CD4-positive, alpha-beta T cell treated with Interferon alpha-2 for 1 hour (primary cell): ENCODE data around the gene CCDC200.
A peak's percentile ranks its signal among the peaks of the same experiment; 100 is the strongest.
"Not testable (repeated sequence)": the region's sequence is repeated elsewhere in the genome, so short reads cannot be mapped to it uniquely, and the experiment has no call there.

Experiments
- DNase-seq, 2 donors: peaks; one replicate each; pipeline ENCODE4 v3.0.0-alpha.2; 2020 to 2022

Gene CCDC200

GRCh38 chr17:43228020-43228782 is at the start of gene CCDC200:
Gene CCDC200 (minus strand): TSS chr17:43228623. CDS start chr17:43228554, 69 bp downstream.
- not testable (repeated sequence) for DNase-seq

GRCh38 chr17:43272914-43273313 is 44.5 kb upstream of the CCDC200 start:
- not testable (repeated sequence) for DNase-seq

GRCh38 chr17:43272483-43272882 is 44.1 kb upstream of the CCDC200 start:
- DNase-seq = peak in 1 of 2 donors; percentile 19

- DNase-seq = not testable (repeated sequence)
These were observed 42.4 kb upstream of the CCDC200 start for GRCh38 chr17:43270552-43271504.

GRCh38 chr17:43246456-43246855 is 18.0 kb upstream of the CCDC200 start:
- not testable (repeated sequence) for DNase-seq

- not testable (repeated sequence) for DNase-seq
These were observed 12.4 kb upstream of the CCDC200 start for GRCh38 chr17:43240596-43241352.

GRCh38 chr17:43239597-43239996 is 11.2 kb upstream of the CCDC200 start:
- not testable (repeated sequence) for DNase-seq

GRCh38 chr17:43233877-43234276 is 5.5 kb upstream of the CCDC200 start, which contains the start of gene RNU2-1:
Gene RNU2-1 (minus strand): TSS chr17:43233977.
- DNase-seq = not testable (repeated sequence)

GRCh38 chr17:43233263-43233662 is 4.8 kb upstream of the CCDC200 start:
- not testable (repeated sequence) for DNase-seq

GRCh38 chr17:43232021-43232699 is 3.7 kb upstream of the CCDC200 start:
- DNase-seq = peak in 1 of 2 donors; percentile 23

GRCh38 chr17:43231205-43232020 is 3.0 kb upstream of the CCDC200 start:
- not testable (repeated sequence) for DNase-seq

GRCh38 chr17:43226393-43226792 is 2.0 kb downstream of the CCDC200 start:
- no peak for DNase-seq

- no peak for DNase-seq
These were observed 4.2 kb downstream of the CCDC200 start for GRCh38 chr17:43224146-43224705.

- no peak for DNase-seq
These were observed 7.8 kb downstream of the CCDC200 start for GRCh38 chr17:43220511-43221125.

GRCh38 chr17:43219746-43220380 is 8.6 kb downstream of the CCDC200 start:
- no peak for DNase-seq

- no peak for DNase-seq
These were observed 9.4 kb downstream of the CCDC200 start for GRCh38 chr17:43219001-43219400.

- no peak for DNase-seq
These were observed 10.8 kb downstream of the CCDC200 start for GRCh38 chr17:43217614-43218087.

GRCh38 chr17:43216762-43217613 is 11.4 kb downstream of the CCDC200 start:
- no peak for DNase-seq

- DNase-seq = no peak
These were observed 12.1 kb downstream of the CCDC200 start for GRCh38 chr17:43216369-43216761.
